Kidney epithelial cell (primary cell): ENCODE measurements around the gene MS4A18. TPM values are rescaled to one million over a fixed set of nuclear protein-coding genes. Genes with fewer than 3 reads are reported as not detected.

Source experiments
- DNase-seq: peaks from one replicate; pipeline ENCODE4 v3.0.0-alpha.2; 2010; ENCODE audit warnings: low read depth
- H3K27me3 ChIP-seq: 2 replicates; pipeline ENCODE4 v1.6.0; 2011; ENCODE audit warnings: low read length; ENCODE audit not compliant: control insufficient read depth, insufficient read depth
- H3K36me3 ChIP-seq: 2 replicates; pipeline ENCODE4 v1.5.1; 2011; ENCODE audit warnings: low read length; ENCODE audit not compliant: control insufficient read depth, insufficient read depth
- H3K4me3 ChIP-seq: 2 replicates; pipeline ENCODE4 v1.5.1; 2011; ENCODE audit warnings: low read depth, mild to moderate bottlenecking, control low read depth, low read length
- total RNA-seq: library from RNA; depleted of rRNA; stranded (reverse); fragments of >200 nt; gene quantifications from 2 replicates; pipeline ENCODE4 v1.2.3, GENCODE V29; 2015
- TF ChIP-seq, protein P1 (sequence below): IDR thresholded peaks from 2 replicates; pipeline ENCODE4 v1.5.1; 2011; ENCODE audit warnings: mild to moderate bottlenecking, moderate library complexity, low read length, control low read depth, inconsistent platforms; ENCODE audit not compliant: insufficient read depth, poor library complexity, severe bottlenecking

Gene MS4A18
- total RNA-seq, 1 donor from 2014 or later: not detected

DNA sequence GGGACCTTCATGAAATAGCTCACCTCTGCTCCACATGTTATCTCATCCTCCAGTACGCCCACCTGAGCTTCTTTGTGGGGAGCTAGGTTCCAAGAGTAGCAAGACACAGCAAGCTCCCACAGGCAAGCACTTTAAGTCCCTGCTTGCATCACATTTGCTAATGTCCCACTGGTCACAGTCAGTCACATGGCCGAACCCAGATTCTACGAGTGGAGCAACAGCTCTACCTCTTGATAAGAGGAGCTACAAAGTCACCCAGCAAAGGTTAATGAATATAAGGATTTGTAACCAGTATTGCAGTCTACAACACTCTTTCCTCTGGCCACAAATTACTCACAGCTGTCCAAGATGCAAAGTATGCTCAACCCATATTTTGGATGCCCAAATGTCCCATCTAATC is 16.9 kb downstream of the MS4A18 start:
- Histone ChIP-seq H3K4me3 (no peak overlapping the region), H3K27me3 (no peaks in the 10 kb centered on the region), H3K36me3 (no peaks in the 10 kb centered on the region)
- DNase-seq: no peak
- TF ChIP-seq, protein P1, sequence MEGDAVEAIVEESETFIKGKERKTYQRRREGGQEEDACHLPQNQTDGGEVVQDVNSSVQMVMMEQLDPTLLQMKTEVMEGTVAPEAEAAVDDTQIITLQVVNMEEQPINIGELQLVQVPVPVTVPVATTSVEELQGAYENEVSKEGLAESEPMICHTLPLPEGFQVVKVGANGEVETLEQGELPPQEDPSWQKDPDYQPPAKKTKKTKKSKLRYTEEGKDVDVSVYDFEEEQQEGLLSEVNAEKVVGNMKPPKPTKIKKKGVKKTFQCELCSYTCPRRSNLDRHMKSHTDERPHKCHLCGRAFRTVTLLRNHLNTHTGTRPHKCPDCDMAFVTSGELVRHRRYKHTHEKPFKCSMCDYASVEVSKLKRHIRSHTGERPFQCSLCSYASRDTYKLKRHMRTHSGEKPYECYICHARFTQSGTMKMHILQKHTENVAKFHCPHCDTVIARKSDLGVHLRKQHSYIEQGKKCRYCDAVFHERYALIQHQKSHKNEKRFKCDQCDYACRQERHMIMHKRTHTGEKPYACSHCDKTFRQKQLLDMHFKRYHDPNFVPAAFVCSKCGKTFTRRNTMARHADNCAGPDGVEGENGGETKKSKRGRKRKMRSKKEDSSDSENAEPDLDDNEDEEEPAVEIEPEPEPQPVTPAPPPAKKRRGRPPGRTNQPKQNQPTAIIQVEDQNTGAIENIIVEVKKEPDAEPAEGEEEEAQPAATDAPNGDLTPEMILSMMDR: no peak

DNA sequence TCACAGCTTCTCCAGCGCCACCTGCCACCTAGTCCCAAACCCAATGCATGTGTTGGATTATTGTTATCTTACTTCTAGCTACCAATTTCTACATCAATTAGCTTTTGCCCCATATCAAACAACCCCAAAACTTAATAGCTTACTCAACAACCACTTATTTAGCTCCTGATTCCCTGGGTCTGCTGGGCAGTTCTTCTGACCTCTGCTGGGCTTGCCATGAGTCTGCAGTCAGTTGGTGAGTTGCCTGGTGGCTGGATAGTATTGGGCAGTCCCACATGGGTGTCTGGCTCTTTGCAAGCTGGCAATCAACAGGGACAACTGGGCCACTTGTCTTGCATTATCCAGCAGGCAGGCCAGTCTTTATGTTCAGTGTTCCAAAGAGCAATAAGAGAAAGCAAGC is 18.5 kb downstream of the MS4A18 start:
- H3K36me3 ChIP-seq: no peaks in the 10 kb centered on the region
- DNase-seq: no peak
- TF ChIP-seq, protein P1: no peak
- no peaks in the 10 kb centered on the region for H3K27me3 ChIP-seq
- no peak overlapping the region for H3K4me3 ChIP-seq

DNA sequence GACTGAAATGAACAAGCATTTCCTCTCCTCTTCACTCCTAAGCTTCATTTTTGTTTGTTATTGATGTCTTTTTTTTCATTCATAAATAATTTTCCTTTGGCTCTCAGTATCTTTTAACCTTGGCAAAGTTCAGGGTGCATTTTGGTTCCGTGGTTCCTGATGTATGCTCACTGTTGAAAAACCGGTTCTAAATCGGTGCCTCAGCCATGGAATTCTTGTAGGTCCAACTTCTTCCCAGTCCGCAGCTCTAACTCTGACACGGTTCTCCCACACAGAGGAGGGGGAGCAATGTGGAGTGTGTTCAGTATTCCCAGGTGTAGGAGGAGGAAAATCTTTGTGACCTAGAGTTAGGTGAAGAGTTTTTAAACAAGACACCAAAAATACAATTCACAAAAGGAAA is 19.6 kb downstream of the MS4A18 start:
- Histone ChIP-seq H3K27me3 (no peaks in the 10 kb centered on the region), H3K36me3 (no peaks in the 10 kb centered on the region), H3K4me3 (no peak overlapping the region)
- no peak for DNase-seq
- TF ChIP-seq, protein P1: no peak

DNA sequence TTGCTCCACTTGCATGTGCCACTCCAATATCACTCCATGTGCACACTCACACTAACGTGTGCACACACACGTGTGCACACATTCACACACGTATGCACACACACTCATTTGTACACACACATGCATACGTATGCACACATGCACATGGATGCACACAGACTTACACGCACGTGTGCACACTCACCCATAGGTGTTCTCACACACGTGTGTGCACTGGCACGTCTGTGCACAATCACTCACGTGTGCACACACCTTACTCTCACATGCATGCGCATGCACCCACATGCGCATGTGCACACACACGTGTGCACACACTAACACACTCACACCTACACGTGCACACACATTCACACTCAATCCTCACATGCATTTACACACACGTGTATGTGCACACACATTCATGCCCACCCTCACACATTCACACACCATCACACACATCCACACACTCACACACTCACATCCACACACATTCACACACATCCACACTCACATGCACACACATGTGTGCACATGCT is 22.9 kb downstream of the MS4A18 start:
- H3K27me3 ChIP-seq: no peaks in the 10 kb centered on the region
- no peaks in the 10 kb centered on the region for H3K36me3 ChIP-seq
- no peak for DNase-seq
- TF ChIP-seq, protein P1: no peak
- no peak overlapping the region for H3K4me3 ChIP-seq

DNA sequence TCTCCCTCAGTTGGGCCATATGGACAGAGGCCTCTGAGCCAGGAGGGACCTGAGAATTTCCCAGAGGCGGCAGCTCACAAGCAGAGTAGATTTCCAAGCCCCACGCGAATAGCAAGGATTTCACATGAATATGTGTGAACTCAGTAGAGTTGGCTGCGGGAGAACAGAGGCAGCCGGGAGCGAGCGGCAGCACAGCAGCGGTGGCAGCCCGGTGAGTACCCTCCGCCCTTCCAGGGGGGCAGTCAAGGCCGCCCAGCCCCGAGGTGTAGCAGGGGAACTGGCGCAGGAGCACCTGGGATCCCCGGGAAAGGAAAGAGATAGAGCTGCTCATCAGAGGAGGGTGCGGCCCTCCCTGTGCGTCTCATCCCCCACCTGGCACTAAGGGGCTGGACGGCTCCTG is 23.7 kb downstream of the MS4A18 start:
- H3K36me3 ChIP-seq: no peaks in the 10 kb centered on the region
- H3K27me3 ChIP-seq: no peaks in the 10 kb centered on the region
- H3K4me3 ChIP-seq: no peak overlapping the region
- TF ChIP-seq, protein P1: no peak
- DNase-seq: no peak

DNA sequence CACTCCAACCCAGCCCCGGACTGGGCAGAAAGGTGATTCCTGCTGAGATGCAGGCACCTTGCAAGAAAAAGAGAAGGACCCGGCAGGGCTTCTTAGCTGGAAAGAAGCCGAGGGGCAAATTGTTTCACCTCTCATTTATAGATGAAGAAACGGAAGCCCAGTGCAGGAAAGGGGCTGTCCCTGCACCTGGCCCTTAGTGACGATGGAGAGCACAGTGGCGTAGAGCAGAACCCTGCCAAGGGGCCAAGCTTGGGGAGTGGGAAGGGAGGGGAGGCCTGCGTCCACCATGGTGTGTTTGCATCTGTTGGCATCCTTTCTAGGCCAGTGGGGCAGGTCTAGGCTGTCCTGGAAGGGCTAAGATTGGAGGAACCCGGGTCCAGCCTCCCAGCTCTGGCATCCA is 24.3 kb downstream of the MS4A18 start:
- Histone ChIP-seq H3K4me3 (no peak overlapping the region), H3K27me3 (no peaks in the 10 kb centered on the region), H3K36me3 (no peaks in the 10 kb centered on the region)
- DNase-seq: no peak
- TF ChIP-seq, protein P1: no peak
